Smooth muscle cell (in vitro differentiated cells): ENCODE measurements around the gene SH3TC1. TPM values are rescaled to one million over a fixed set of nuclear protein-coding genes. Genes with fewer than 3 reads are reported as not detected.

Experiments
- DNase-seq: peaks from one replicate; lab custom pipeline; 2025; ENCODE audit not compliant: unreplicated experiment; lab: John Stamatoyannopoulos, UW
- H2AFZ ChIP-seq: fragments of 200-600 bp; sonication (generic); 2 replicates; pipeline ENCODE4 v1.6.0; 2016; ENCODE audit warnings: antibody characterized with exemption, low read depth, mild to moderate bottlenecking
- H3F3A ChIP-seq: fragments of 200-600 bp; sonication (generic); 2 replicates; pipeline ENCODE4 v1.6.0; 2017; ENCODE audit warnings: antibody characterized with exemption, low read depth
- H3K27ac ChIP-seq: fragments of 200-600 bp; sonication (generic); 2 replicates; pipeline ENCODE4 v1.5.1; 2016; ENCODE audit warnings: low read depth, mild to moderate bottlenecking
- H3K27me3 ChIP-seq: fragments of 200-600 bp; sonication (generic); 2 replicates; pipeline ENCODE4 v1.6.1; 2016; ENCODE audit warnings: low read depth, mild to moderate bottlenecking
- H3K36me3 ChIP-seq: fragments of 200-600 bp; sonication (generic); 2 replicates; pipeline ENCODE4 v1.5.1; 2016; ENCODE audit warnings: low read depth
- H3K4me1 ChIP-seq: fragments of 200-600 bp; sonication (generic); 2 replicates; pipeline ENCODE4 v1.5.1; 2016; ENCODE audit warnings: low read depth
- H3K4me2 ChIP-seq: fragments of 200-600 bp; sonication (generic); 2 replicates; pipeline ENCODE4 v1.6.0; 2016; ENCODE audit warnings: mild to moderate bottlenecking
- H3K4me3 ChIP-seq: fragments of 200-600 bp; sonication (generic); 2 replicates; pipeline ENCODE4 v1.5.1; 2016; ENCODE audit warnings: mild to moderate bottlenecking
- H3K79me2 ChIP-seq: fragments of 200-600 bp; sonication (generic); 2 replicates; pipeline ENCODE4 v1.6.0; 2016; ENCODE audit warnings: low read depth, mild to moderate bottlenecking
- H3K9ac ChIP-seq: fragments of 200-600 bp; sonication (generic); 2 replicates; pipeline ENCODE4 v1.6.0; 2016; ENCODE audit warnings: low read depth
- H3K9me3 ChIP-seq: fragments of 200-600 bp; sonication (generic); replicated peaks from 2 replicates; pipeline ENCODE4 v1.5.1; 2016; ENCODE audit warnings: low read depth
- H4K20me1 ChIP-seq: fragments of 200-600 bp; sonication (generic); 2 replicates; pipeline ENCODE4 v1.6.0; 2016; ENCODE audit warnings: low read depth
- WGBS: methylation state at CpG from one replicate; pipeline ENCODE4 v1.1.7; 2016; ENCODE audit warnings: low lambda C conversion rate; 5-methylcytosine and 5-hydroxymethylcytosine counted together
- polyA plus RNA-seq: library from polyadenylated mRNA; unstranded; fragments of >200 nt; fragmentation: Nextera tagmentation; extraction: Ambion mirVana; gene quantifications from 2 replicates; pipeline ENCODE4 v1.2.1, GENCODE V29; 2016
- total RNA-seq: library from RNA; depleted of rRNA; stranded (reverse); fragments of >200 nt; gene quantifications from 2 replicates; pipeline ENCODE4 v1.2.3, GENCODE V29; 2014
- TF ChIP-seq, protein P1 (sequence below): fragments of 200-600 bp; sonication (generic); IDR thresholded peaks from 2 replicates; pipeline ENCODE4 v1.5.1; 2017; ENCODE audit warnings: borderline replicate concordance, mild to moderate bottlenecking, antibody characterized with exemption; ENCODE audit not compliant: insufficient read depth, poor library complexity, severe bottlenecking

Gene SH3TC1
- total and polyA plus RNA-seq, 2 experiments from 2014 or later: 7.8 to 17.7 TPM

GRCh38 chr4:8179074-8179473 is 20.0 kb upstream of the SH3TC1 start:
- Histone ChIP-seq H3K79me2 (no peaks in the 10 kb centered on the region), H3K4me2 (no peak overlapping the region), H2AFZ (no peak overlapping the region), H3K9me3 (no peaks in the 10 kb centered on the region), H3K27me3 (no peaks in the 10 kb centered on the region), H3K9ac (no peak overlapping the region), H3F3A (no peaks in the 10 kb centered on the region), H3K4me1 (no peaks in the 10 kb centered on the region), H4K20me1 (no peaks in the 10 kb centered on the region), H3K36me3 (no peaks in the 10 kb centered on the region), H3K4me3 (no peak overlapping the region), H3K27ac (no peak overlapping the region)
- DNase-seq: no peak
- TF ChIP-seq, protein P1, sequence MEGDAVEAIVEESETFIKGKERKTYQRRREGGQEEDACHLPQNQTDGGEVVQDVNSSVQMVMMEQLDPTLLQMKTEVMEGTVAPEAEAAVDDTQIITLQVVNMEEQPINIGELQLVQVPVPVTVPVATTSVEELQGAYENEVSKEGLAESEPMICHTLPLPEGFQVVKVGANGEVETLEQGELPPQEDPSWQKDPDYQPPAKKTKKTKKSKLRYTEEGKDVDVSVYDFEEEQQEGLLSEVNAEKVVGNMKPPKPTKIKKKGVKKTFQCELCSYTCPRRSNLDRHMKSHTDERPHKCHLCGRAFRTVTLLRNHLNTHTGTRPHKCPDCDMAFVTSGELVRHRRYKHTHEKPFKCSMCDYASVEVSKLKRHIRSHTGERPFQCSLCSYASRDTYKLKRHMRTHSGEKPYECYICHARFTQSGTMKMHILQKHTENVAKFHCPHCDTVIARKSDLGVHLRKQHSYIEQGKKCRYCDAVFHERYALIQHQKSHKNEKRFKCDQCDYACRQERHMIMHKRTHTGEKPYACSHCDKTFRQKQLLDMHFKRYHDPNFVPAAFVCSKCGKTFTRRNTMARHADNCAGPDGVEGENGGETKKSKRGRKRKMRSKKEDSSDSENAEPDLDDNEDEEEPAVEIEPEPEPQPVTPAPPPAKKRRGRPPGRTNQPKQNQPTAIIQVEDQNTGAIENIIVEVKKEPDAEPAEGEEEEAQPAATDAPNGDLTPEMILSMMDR: no peak
- 95% methylated on average over 10 of the region's 10 CpGs for WGBS

DNA sequence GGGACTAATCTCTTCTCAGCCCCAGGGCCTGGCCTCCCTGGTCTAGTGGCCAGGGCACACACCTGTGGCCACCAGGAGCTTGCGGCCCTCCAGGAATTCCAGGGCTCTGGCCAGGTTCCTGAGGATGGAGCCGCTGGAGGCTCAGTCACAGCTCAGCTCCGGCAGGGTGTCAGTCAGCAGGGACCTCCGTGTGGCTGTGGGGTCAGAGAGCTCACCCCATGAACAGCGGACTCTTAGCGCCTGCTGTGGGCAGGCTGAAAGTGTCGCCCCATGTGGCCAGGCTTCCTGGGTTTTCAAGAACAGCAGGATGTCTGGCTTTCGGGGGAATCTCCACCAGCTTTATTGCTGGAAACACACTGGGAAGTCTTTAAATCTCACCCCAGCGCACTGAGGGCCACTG is 19.3 kb upstream of the SH3TC1 start:
- Histone ChIP-seq H3K27ac (no peak overlapping the region), H3F3A (no peaks in the 10 kb centered on the region), H3K4me2 (no peak overlapping the region), H3K79me2 (no peaks in the 10 kb centered on the region), H3K9ac (no peak overlapping the region), H4K20me1 (no peaks in the 10 kb centered on the region), H3K9me3 (no peaks in the 10 kb centered on the region), H2AFZ (no peak overlapping the region), H3K4me3 (no peak overlapping the region), H3K4me1 (no peaks in the 10 kb centered on the region), H3K36me3 (no peaks in the 10 kb centered on the region), H3K27me3 (no peaks in the 10 kb centered on the region)
- TF ChIP-seq, protein P1: no peak
- WGBS: 89% methylated on average over 9 of the region's 9 CpGs
- DNase-seq: no peak

- DNase-seq: no peak
Measured at GRCh38 chr4:8180310-8181093, 18.6 kb upstream of the SH3TC1 start.

More at GRCh38 chr4:8180310-8181093, 18.6 kb upstream of the SH3TC1 start:
- Histone ChIP-seq H4K20me1 (no peaks in the 10 kb centered on the region), H3K27me3 (no peaks in the 10 kb centered on the region), H3K79me2 (no peaks in the 10 kb centered on the region), H3K36me3 (no peaks in the 10 kb centered on the region), H3K9me3 (no peaks in the 10 kb centered on the region), H3K4me1 (no peaks in the 10 kb centered on the region), H3K9ac (no peak overlapping the region), H2AFZ (no peak overlapping the region), H3K27ac (no peak overlapping the region), H3K4me2 (no peak overlapping the region), H3K4me3 (no peak overlapping the region), H3F3A (no peaks in the 10 kb centered on the region)
- 89% methylated on average over 8 of the region's 8 CpGs for WGBS
- TF ChIP-seq, protein P1: no peak
